ENCODE results near the gene AMZ1.
A peak's percentile ranks its signal among the peaks of the same experiment; 100 is the strongest.

AMZ1 gene

GRCh38 chr7:2757361-2757903 lies 69.4 kb downstream of the AMZ1 start:
- peak; percentile 37 for DNase-seq

DNA sequence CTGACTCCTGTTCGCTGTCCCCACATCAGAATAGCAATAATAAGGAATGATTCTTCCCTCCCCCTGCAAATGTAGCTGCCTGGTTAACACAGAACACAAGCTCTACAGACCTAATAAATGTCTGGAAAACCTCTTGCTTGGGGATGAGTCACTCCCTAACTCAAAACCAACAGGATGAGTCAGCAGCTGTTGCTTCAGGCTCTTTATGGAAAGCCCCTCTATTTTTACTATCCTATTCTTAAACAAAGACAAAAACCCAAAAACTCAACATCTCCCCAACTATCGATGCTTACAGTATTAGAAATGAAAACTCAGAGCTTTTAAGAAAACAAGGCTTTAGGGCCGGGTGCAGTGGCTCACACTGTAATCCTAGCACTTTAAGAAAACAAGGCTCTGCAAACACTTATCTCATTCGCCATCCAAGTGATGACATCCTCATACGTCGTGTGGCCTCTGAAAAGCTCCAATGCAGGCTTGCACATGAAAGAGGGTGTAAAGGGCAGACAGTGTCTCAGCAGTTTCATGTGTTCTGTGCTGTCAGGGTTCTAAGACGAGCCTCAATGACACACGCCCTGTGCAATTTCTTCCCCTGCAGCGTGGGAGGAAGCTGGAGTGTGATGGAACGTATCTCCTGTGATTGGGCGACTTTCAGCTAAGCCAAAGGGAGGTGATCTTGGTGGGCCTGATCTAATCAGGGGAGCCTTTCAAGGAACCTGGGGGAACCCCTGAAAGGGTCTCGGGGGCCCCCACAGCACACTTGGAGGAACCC lies 70.1 kb downstream of the AMZ1 start:
- DNase-seq = peak; percentile 94

DNA sequence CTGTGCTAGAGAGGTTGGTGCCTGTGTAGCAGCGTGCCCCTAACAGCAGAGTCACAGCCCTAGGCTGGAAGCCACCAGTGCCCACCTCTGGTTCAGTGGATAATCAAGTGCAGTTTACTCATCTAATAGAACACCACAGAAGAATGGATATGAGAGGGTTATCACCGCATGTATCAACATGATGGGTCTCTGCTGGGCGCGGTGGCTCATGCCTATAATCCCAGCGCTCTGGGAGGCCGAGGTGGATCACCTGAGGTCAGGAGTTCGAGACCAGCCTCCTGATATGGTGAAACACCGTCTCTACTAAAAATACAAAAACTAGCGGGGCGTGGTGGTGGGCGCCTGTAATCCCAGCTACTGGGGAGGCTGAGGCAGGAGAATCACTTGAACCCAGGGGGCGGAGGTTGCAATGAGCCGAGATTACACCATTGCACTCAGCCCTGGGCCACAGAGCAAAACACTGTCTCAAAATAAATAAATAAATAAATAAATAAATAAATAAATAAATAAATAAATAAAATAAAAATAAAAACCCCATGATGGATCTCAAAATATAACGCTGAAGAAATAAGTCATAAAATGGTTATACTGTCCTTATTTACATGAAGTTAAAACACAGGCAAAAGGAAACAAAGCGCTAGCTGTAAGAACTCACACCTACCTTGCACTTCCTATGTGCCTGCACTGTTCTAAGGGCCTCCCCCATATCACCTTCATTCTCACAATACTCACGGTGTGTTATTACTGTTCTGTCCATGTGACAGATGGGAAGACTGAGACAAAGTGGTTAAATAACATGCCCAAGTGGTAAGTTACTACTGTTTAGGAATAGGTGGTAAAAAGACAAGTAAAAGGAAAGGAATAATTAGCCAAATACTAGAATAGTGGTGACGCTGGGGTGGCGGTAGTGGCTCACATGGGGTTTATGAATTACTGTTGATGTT lies 70.9 kb downstream of the AMZ1 start:
- no peak for DNase-seq

DNA sequence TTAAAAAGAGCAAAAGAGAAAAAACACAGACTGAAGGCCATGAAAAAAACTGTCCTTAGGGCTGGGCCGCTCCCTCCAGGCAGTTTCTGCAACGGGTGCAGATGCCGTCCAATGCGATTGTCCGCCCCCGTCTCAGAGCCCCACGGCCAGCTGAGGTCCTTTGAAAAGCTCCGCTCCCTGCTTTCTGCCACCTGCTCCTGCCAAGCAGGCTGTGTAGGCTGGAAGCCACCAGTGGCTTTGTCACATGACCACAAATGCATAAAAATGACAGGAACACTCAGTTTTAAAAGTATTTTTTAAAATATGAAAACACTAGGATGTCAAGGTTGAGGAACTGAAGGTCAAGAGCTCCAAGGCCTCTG lies 71.7 kb downstream of the AMZ1 start:
- no peak for DNase-seq

DNA sequence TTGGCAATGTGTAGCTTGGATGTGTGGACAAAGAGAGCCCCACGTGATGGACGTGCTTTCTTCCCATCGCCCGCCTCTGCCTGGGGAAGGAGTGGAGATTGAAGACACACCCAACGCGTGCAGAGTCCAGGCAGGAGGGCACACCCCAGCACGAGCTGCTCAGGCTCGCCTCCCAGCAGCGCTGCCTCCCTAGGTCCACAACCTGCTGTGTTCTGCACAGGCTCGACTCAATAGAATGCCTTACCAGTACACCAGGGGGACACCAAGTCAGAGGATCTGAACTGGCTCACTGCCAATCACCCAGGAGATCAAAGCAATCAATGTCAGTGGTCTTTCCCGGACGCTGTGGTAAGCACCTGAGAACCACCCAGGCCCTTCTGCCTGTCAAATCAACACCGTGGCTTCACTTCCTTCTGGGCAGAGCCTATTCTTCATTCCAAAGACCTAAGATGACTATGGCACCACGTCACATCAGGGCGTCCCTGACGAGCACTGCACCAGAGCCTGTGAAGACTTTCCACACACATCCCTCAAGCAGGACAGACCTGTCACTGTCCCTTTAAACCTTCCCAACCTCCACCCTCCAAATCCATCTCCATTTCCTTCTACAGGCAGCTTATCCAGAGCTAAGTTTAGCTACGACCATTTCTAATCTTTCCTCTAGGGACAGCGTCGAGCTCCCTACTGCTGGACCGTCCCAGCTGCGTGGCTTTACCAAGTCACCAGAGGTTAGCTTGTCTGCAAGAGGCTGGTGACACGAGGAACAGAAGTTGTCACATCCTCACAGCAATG lies 72.3 kb downstream of the AMZ1 start:
- peak; percentile 65 for DNase-seq

DNA sequence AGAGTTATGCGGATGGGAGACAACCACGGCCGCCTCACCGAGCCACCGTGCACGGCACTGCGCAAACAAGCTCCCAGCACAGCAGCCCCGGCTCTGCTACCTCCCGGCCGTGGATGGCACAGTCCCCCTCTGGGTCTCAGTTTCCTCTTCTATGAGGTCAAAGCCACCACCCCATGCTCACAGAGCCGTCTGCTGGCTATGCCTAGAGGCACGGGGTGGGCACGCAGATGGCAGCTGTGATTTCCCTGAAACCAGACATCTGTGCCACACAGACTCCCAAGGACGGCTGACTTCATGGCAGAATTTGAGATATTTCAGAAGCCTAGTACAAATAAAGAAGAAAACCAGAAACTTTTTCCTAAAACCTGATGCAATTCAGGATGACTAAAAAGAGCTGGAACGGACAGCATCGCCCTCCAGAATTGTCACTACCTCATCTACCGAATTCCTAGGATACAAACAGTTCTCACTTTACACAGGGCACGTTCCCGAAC lies 73.2 kb downstream of the AMZ1 start:
- no peak for DNase-seq

DNA sequence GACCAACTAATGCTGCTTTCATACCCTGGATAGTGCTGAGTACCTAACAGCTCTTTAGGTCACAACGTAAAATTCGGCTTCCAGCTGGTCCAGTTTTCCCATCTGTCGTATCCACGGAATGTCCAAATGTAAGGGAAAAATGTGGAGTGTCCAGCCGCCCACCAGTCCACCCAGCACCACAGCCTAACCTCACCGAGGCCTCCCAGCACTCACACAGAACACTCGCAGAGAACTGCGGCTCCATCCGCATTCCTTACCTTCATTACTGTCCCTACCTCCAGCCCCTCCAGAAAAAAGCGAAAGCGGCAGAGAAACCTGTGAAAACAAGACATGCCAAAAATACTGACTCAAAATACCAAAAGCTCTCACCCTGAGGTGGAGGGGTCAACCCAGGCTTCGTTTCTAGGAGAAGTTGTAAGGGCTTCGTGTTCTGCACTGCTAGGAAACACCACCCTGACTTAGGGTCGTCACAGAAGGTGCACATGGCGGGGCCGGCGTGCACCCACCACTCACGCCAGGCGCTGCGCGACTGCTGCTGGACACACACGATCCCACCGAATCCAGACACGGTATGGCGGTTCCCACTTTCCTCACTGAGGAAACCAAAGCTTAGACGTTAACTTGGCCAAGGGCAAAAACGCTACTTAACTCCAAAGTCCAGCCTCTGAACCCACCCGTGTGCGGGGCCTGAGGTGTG lies 73.9 kb downstream of the AMZ1 start:
- DNase-seq = no peak

- no peak for DNase-seq
These were observed 75.6 kb downstream of the AMZ1 start for GRCh38 chr7:2763597-2763996.

GRCh38 chr7:2764621-2765020 lies 76.6 kb downstream of the AMZ1 start:
- no peak for DNase-seq

Data from hematopoietic multipotent progenitor cell treated with erythropoietin and hydrocortisone succinate and interleukin-3 and kit ligand, for 8 days (in vitro differentiated cells).